ENCODE results near the gene C1QB. TPM values are rescaled to one million over a fixed set of nuclear protein-coding genes. Genes with fewer than 3 reads are reported as not detected.

The C1QB gene
- total RNA-seq, 4 donors from 2014 or later, result 14.5 to 71.5 (median 33.0) TPM

- Histone ChIP-seq H3K36me3 (no peaks in the 10 kb centered on the region), H3K4me3 (no peak overlapping the region), H3K27ac (no peak overlapping the region), H3K9me3 (no peaks in the 10 kb centered on the region), H3K4me1 (no peaks in the 10 kb centered on the region), H3K27me3 (peaks cover 33% of the 10 kb centered on the region)
- DNase-seq (ENCODE audit: low spot score in 2 of 2), result no peak
- TF ChIP-seq EP300 (IDR thresholded peaks at IDR 0.05) (no peak), POLR2A (IDR thresholded peaks at IDR 0.05) (no peak), CTCF (IDR thresholded peaks at IDR 0.05) (no peak), POLR2AphosphoS5 (IDR thresholded peaks at IDR 0.05) (no peak)
- 76% methylated on average over 14 of the region's 15 CpGs for WGBS
These were observed 837 bp upstream of the C1QB start for GRCh38 chr1:22651941-22652856.

GRCh38 chr1:22654692-22655091 is 1.7 kb downstream of the C1QB start:
- Histone ChIP-seq H3K9me3 (no peaks in the 10 kb centered on the region), H3K27me3 (peaks cover 44% of the 10 kb centered on the region), H3K4me1 (no peaks in the 10 kb centered on the region), H3K36me3 (no peaks in the 10 kb centered on the region), H3K4me3 (peak overlapping the region; percentile 32), H3K27ac (no peak overlapping the region)
- 54% methylated on average over 5 of the region's 5 CpGs for WGBS
- TF ChIP-seq POLR2A (IDR thresholded peaks at IDR 0.05) (no peak), EP300 (IDR thresholded peaks at IDR 0.05) (no peak), CTCF (IDR thresholded peaks at IDR 0.05) (no peak), POLR2AphosphoS5 (IDR thresholded peaks at IDR 0.05) (no peak)
- DNase-seq (ENCODE audit: low spot score in 2 of 2), result no peak

- H3K27ac ChIP-seq, result no peak overlapping the region
- no peaks in the 10 kb centered on the region for H3K36me3 ChIP-seq
- H3K4me1 ChIP-seq, result no peaks in the 10 kb centered on the region
- H3K9me3 ChIP-seq, result no peaks in the 10 kb centered on the region
- peaks cover 37% of the 10 kb centered on the region for H3K27me3 ChIP-seq
- no peak overlapping the region for H3K4me3 ChIP-seq
- no peak for DNase-seq (ENCODE audit: low spot score in 2 of 2)
- no peak for TF ChIP-seq CTCF (IDR thresholded peaks at IDR 0.05)
- 72% methylated on average over 3 of the region's 3 CpGs for WGBS
These were observed 5.5 kb downstream of the C1QB start for GRCh38 chr1:22658385-22659163.

GRCh38 chr1:22660716-22661241 is 7.7 kb downstream of the C1QB start:
- H3K36me3 ChIP-seq, result no peaks in the 10 kb centered on the region
- H3K9me3 ChIP-seq, result no peaks in the 10 kb centered on the region
- no peak overlapping the region for H3K4me3 ChIP-seq
- TF ChIP-seq POLR2AphosphoS5 (IDR thresholded peaks at IDR 0.05) (no peak), POLR2A (IDR thresholded peaks at IDR 0.05) (no peak), CTCF (IDR thresholded peaks at IDR 0.05) (no peak), EP300 (IDR thresholded peaks at IDR 0.05) (no peak)
- 96% methylated on average over 17 of the region's 19 CpGs for WGBS
- no peak overlapping the region for H3K27ac ChIP-seq
- peaks cover 27% of the 10 kb centered on the region for H3K27me3 ChIP-seq
- no peak for DNase-seq (ENCODE audit: low spot score in 2 of 2)
- H3K4me1 ChIP-seq, result no peaks in the 10 kb centered on the region

- DNase-seq (ENCODE audit: low spot score in 2 of 2), result no peak
- no peak overlapping the region for H3K4me3 ChIP-seq
- no peak overlapping the region for H3K27ac ChIP-seq
- 86% methylated on average over 2 of the region's 2 CpGs for WGBS
- no peaks in the 10 kb centered on the region for H3K36me3 ChIP-seq
- peaks cover 19% of the 10 kb centered on the region for H3K27me3 ChIP-seq
- no peaks in the 10 kb centered on the region for H3K4me1 ChIP-seq
- no peaks in the 10 kb centered on the region for H3K9me3 ChIP-seq
- TF ChIP-seq EP300 (IDR thresholded peaks at IDR 0.05), result no peak
- no peak for TF ChIP-seq POLR2AphosphoS5 (IDR thresholded peaks at IDR 0.05)
- no peak for TF ChIP-seq CTCF (IDR thresholded peaks at IDR 0.05)
- no peak for TF ChIP-seq POLR2A (IDR thresholded peaks at IDR 0.05)
These were observed 8.8 kb downstream of the C1QB start for GRCh38 chr1:22661880-22662279.
